NCI-H128 (cell line): ENCODE measurements around the gene OR8B4.
"Not testable (repeated sequence)": the region's sequence is repeated elsewhere in the genome, so short reads cannot be mapped to it uniquely, and the experiment has no call there.

Experiments
- DNase-seq: peaks from one replicate; lab custom pipeline; 2025; ENCODE audit not compliant: unreplicated experiment; lab: John Stamatoyannopoulos, UW

The OR8B4 gene

GRCh38 chr11:124424384-124424921 lies at the start of gene OR8B4:
OR8B4 (minus strand) TSS chr11:124424871; CDS start chr11:124424871, 0 bp downstream.
- no peak for DNase-seq

GRCh38 chr11:124474079-124474478 lies 49.4 kb upstream of the OR8B4 start:
- DNase-seq: no peak

- no peak for DNase-seq
These were observed 48.8 kb upstream of the OR8B4 start for GRCh38 chr11:124473476-124473875.

GRCh38 chr11:124470561-124471227 lies 46.0 kb upstream of the OR8B4 start:
- no peak for DNase-seq

GRCh38 chr11:124467381-124467927 lies 42.8 kb upstream of the OR8B4 start:
- no peak for DNase-seq

GRCh38 chr11:124465368-124465767 lies 40.7 kb upstream of the OR8B4 start:
- no peak for DNase-seq

- no peak for DNase-seq
These were observed 39.3 kb upstream of the OR8B4 start for GRCh38 chr11:124463990-124464389.

- no peak for DNase-seq
These were observed 38.7 kb upstream of the OR8B4 start for GRCh38 chr11:124463324-124463723.

- no peak for DNase-seq
These were observed 35.8 kb upstream of the OR8B4 start for GRCh38 chr11:124460459-124460858.

- not testable (repeated sequence) for DNase-seq
These were observed 34.7 kb upstream of the OR8B4 start for GRCh38 chr11:124459379-124459778.

GRCh38 chr11:124454552-124454951 lies 29.9 kb upstream of the OR8B4 start:
- no peak for DNase-seq

GRCh38 chr11:124446916-124447315 lies 22.2 kb upstream of the OR8B4 start:
- DNase-seq: no peak

GRCh38 chr11:124445646-124446150 lies 21.0 kb upstream of the OR8B4 start, which contains the start of gene OR8B8:
OR8B8 (minus strand) TSS chr11:124445696; CDS start chr11:124441085, 4,611 bp downstream.
- DNase-seq: no peak

- no peak for DNase-seq
These were observed 18.2 kb upstream of the OR8B4 start for GRCh38 chr11:124442847-124443246.

- DNase-seq: no peak
These were observed 17.8 kb upstream of the OR8B4 start for GRCh38 chr11:124442442-124442841.

- DNase-seq: no peak
These were observed 16.8 kb upstream of the OR8B4 start for GRCh38 chr11:124441519-124441918.

GRCh38 chr11:124441081-124441480 lies 16.4 kb upstream of the OR8B4 start:
- DNase-seq: no peak

- no peak for DNase-seq
These were observed 15.9 kb upstream of the OR8B4 start for GRCh38 chr11:124440608-124441007.

GRCh38 chr11:124434699-124435098 lies 10.0 kb upstream of the OR8B4 start:
- DNase-seq: no peak

- DNase-seq: no peak
These were observed 4.9 kb upstream of the OR8B4 start for GRCh38 chr11:124429599-124429998.

GRCh38 chr11:124421043-124421442 lies 3.6 kb downstream of the OR8B4 start:
- no peak for DNase-seq

GRCh38 chr11:124415356-124415923 lies 9.2 kb downstream of the OR8B4 start:
- no peak for DNase-seq
